ENCODE results near the gene SETD7.

GRCh38 chr4:139587446-139587845, 31.4 kb upstream of the SETD7 start:
- no peak for TF ChIP-seq CTCF (IDR thresholded peaks at IDR 0.05; ENCODE audit: low read length)
- TF ChIP-seq EZH2 (optimal IDR thresholded peaks at IDR 0.05; ENCODE audit: low read depth, low read length) = no peak
- no peak for TF ChIP-seq EZH2phosphoT487 (IDR thresholded peaks at IDR 0.05; ENCODE audit: low read length)

All from MM.1S (cell line).